MCF 10A (cell line): ENCODE measurements around the gene TBX6. TPM values are rescaled to one million over a fixed set of nuclear protein-coding genes. Genes with fewer than 3 reads are reported as not detected.

Experiments used
- BruUV-seq: library from RNA; stranded (reverse); fragments of 400-500 nt; replicated peaks from 2 replicates; lab custom pipeline; 2021; lab: Mats Ljungman, UMichigan
- CTCF ChIA-PET: fragments of 300-600 bp; sonication (Branson Sonifier 250); formaldehyde crosslinking; extraction: SDS; loops from one replicate; lab custom pipeline; 2021; ENCODE audit warnings: antibody characterized with exemption, inconsistent platforms; lab: Yijun Ruan, JAX
- POLR2A ChIA-PET: fragments of 300-600, 350-650 bp; sonication (Branson Sonifier 250); formaldehyde crosslinking; extraction: SDS; loops from one replicate; lab custom pipeline; 2020; ENCODE audit warnings: antibody characterized with exemption, inconsistent platforms; lab: Yijun Ruan, JAX
- DNase-seq: peaks from one replicate; pipeline ENCODE4 v3.0.0-alpha.2; 2018; ENCODE audit not compliant: unreplicated experiment
- H3K27ac Mint-ChIP-seq: one replicate; pipeline ENCODE4 v1.8.0; 2022; ENCODE audit warnings: mild to moderate bottlenecking, low read depth, mixed read lengths; ENCODE audit not compliant: unreplicated experiment
- H3K27me3 Mint-ChIP-seq: one replicate; pipeline ENCODE4 v1.8.0; 2022; ENCODE audit warnings: mixed read lengths; ENCODE audit not compliant: insufficient read depth, unreplicated experiment
- H3K36me3 Mint-ChIP-seq: one replicate; pipeline ENCODE4 v1.8.0; 2022; ENCODE audit warnings: mild to moderate bottlenecking, moderate library complexity, mixed read lengths; ENCODE audit not compliant: insufficient read depth, unreplicated experiment
- H3K4me1 Mint-ChIP-seq: one replicate; pipeline ENCODE4 v1.8.0; 2022; ENCODE audit warnings: mixed read lengths; ENCODE audit not compliant: insufficient read depth, unreplicated experiment
- H3K4me3 Mint-ChIP-seq: one replicate; pipeline ENCODE4 v1.8.0; 2022; ENCODE audit warnings: mild to moderate bottlenecking, moderate library complexity, mixed read lengths; ENCODE audit not compliant: unreplicated experiment
- H3K9me3 Mint-ChIP-seq: one replicate; pipeline ENCODE4 v1.8.0; 2022; ENCODE audit warnings: mixed read lengths; ENCODE audit not compliant: unreplicated experiment
- intact Hi-C: fragments of 100-400 bp; cut with micrococcal nuclease; formaldehyde crosslinking; loops from 2 replicates; pipeline ENCODE4 v1.14.1; 2022
- total RNA-seq: library from RNA; stranded (reverse); gene quantifications from 2 replicates; pipeline ENCODE4 v1.2.3, GENCODE V29; 2022
- TF ChIP-seq, protein P1 (sequence below): fragments of 200-600 bp; IDR thresholded peaks from one replicate; pipeline ENCODE4 v1.8.0; 2022; ENCODE audit warnings: antibody characterized with exemption, mild to moderate bottlenecking; ENCODE audit not compliant: unreplicated experiment

The TBX6 gene
- total RNA-seq, 1 experiment from 2014 or later, result 0.16 TPM

- no peak overlapping the region for H3K4me3 Mint-ChIP-seq
- H3K4me1 Mint-ChIP-seq, result no peaks in the 10 kb centered on the region
- CTCF ChIA-PET, result interaction anchor here (5.6 kb wide), 1 partner anchor 8 kb away, joined by 43 read pairs; the partner anchor contains the start of gene TLCD3B
- BruUV-seq, result no TSS peak
- H3K27me3 Mint-ChIP-seq, result no peaks in the 10 kb centered on the region
- TF ChIP-seq, protein P1, sequence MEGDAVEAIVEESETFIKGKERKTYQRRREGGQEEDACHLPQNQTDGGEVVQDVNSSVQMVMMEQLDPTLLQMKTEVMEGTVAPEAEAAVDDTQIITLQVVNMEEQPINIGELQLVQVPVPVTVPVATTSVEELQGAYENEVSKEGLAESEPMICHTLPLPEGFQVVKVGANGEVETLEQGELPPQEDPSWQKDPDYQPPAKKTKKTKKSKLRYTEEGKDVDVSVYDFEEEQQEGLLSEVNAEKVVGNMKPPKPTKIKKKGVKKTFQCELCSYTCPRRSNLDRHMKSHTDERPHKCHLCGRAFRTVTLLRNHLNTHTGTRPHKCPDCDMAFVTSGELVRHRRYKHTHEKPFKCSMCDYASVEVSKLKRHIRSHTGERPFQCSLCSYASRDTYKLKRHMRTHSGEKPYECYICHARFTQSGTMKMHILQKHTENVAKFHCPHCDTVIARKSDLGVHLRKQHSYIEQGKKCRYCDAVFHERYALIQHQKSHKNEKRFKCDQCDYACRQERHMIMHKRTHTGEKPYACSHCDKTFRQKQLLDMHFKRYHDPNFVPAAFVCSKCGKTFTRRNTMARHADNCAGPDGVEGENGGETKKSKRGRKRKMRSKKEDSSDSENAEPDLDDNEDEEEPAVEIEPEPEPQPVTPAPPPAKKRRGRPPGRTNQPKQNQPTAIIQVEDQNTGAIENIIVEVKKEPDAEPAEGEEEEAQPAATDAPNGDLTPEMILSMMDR, result no peak
- H3K36me3 Mint-ChIP-seq, result no peaks in the 10 kb centered on the region
- no peak for DNase-seq
- H3K9me3 Mint-ChIP-seq, result no peaks in the 10 kb centered on the region
- POLR2A ChIA-PET, result interaction anchor here (1.6 kb wide), 1 partner anchor 25 kb away, joined by 8 read pairs; the partner anchor contains the start of gene ALDOA
- no peak overlapping the region for H3K27ac Mint-ChIP-seq
- intact Hi-C loops, result no loop called here
These were observed 51.5 kb downstream of the TBX6 start for GRCh38 chr16:30040221-30040620.

Other genes starting within 250 kb of the TBX6 start
- gene CDIPT, start 228.7 kb downstream of the TBX6 start, total RNA-seq, result 41.3 and 42.7 TPM in 2 replicates
- 1.9 and 3.2 TPM in 2 replicates for gene SEZ6L2, start 192.4 kb downstream of the TBX6 start, total RNA-seq
- 4.8 and 5.7 TPM in 2 replicates for gene ASPHD1, start 191.4 kb downstream of the TBX6 start, total RNA-seq
- 35.5 and 38.9 TPM in 2 replicates for gene KCTD13, start 165.7 kb downstream of the TBX6 start, total RNA-seq
- 62.1 and 68.1 TPM in 2 replicates for gene TMEM219, start 129.8 kb downstream of the TBX6 start, total RNA-seq
- 29.3 and 33.1 TPM in 2 replicates for gene TAOK2, start 118.1 kb downstream of the TBX6 start, total RNA-seq
- gene HIRIP3, start 96.3 kb downstream of the TBX6 start, total RNA-seq, result 12.9 and 20.7 TPM in 2 replicates
- gene INO80E, start 95.7 kb downstream of the TBX6 start, total RNA-seq, result 82.0 and 90.1 TPM in 2 replicates
- gene DOC2A, start 80.9 kb downstream of the TBX6 start, total RNA-seq, result 1.2 TPM in 2 replicates
- not detected in 2 replicates for gene C16orf92, start 68.7 kb downstream of the TBX6 start, total RNA-seq
- 0.21 and 0.27 TPM in 2 replicates for gene TLCD3B, start 60.7 kb downstream of the TBX6 start, total RNA-seq
- 1,141 and 1,165 TPM in 2 replicates for gene ALDOA, start 26.2 kb downstream of the TBX6 start, total RNA-seq
- 93.2 and 99.7 TPM in 2 replicates for gene PPP4C, start 15.9 kb downstream of the TBX6 start, total RNA-seq
- 8.8 and 9.2 TPM in 2 replicates for gene YPEL3, start 4.3 kb upstream of the TBX6 start, total RNA-seq
- 0.49 and 1.5 TPM in 2 replicates for gene GDPD3, start 21.6 kb upstream of the TBX6 start, total RNA-seq
- gene MAPK3, start 31.3 kb upstream of the TBX6 start, total RNA-seq, result 11.7 and 15.0 TPM in 2 replicates
- 0.83 and 1.9 TPM in 2 replicates for gene CORO1A, start 91.7 kb upstream of the TBX6 start, total RNA-seq
- 132 and 133 TPM in 2 replicates for gene BOLA2B, start 101.7 kb upstream of the TBX6 start, total RNA-seq
- gene SLX1A, start 102.0 kb upstream of the TBX6 start, total RNA-seq, result 21.4 and 37.1 TPM in 2 replicates
- 13.4 TPM in 2 replicates for gene SULT1A3, start 107.3 kb upstream of the TBX6 start, total RNA-seq
- gene NPIPB13, start 156.6 kb upstream of the TBX6 start, total RNA-seq, result 11.6 and 15.3 TPM in 2 replicates